GM12801 (cell line): ENCODE data around the gene ZSWIM1.

Experiments used
- CTCF ChIP-seq: IDR thresholded peaks from one replicate; pipeline ENCODE4 v1.5.1; 2011; ENCODE audit warnings: control low read depth; ENCODE audit not compliant: insufficient read length; ENCODE audit errors: extremely low read depth

ZSWIM1 gene

GRCh38 chr20:45934046-45934585 lies 53.1 kb downstream of the ZSWIM1 start:
- no peak for TF ChIP-seq CTCF
